K562 (cell line): Measurements from ENCODE around the gene WDR44. TPM values are rescaled to one million over a fixed set of nuclear protein-coding genes. Genes with fewer than 3 reads are reported as not detected.

ENCODE experiments used
- MGA ChIP-seq: fragments of 450-650 bp; IDR thresholded peaks from 2 replicates; pipeline ENCODE4 v1.6.1; 2016; ENCODE audit warnings: mild to moderate bottlenecking, moderate library complexity
- polyA plus RNA-seq, 8 experiments: library from polyadenylated mRNA; depleted of rRNA in 4 of 8; stranded (reverse) in 5 of 8; unstranded in 3 of 8; fragments of >200 nt; fragmentation: Nextera tagmentation in 2 of 8; fragmentation: Illumina TruSeq in 1 of 8; extraction: Ambion mirVana in 2 of 8; extraction: Trizol in 1 of 8; gene quantifications; 2 replicates each; pipeline versions ENCODE4 v1.2.1 to v1.2.3, GENCODE V29; 2011 to 2014; ENCODE audit warnings: inconsistent platforms in 1 of 8, missing spikeins in 1 of 8
- total RNA-seq, 7 experiments: library from RNA; depleted of rRNA in 6 of 7; stranded (reverse); fragments of >200 nt in 6 of 7; fragmentation: Illumina TruSeq in 2 of 7; extraction: Trizol in 2 of 7; gene quantifications; 2 replicates each; pipeline versions ENCODE4 v1.2.1 to v1.2.3, GENCODE V29; 2011 to 2021; ENCODE audit warnings: low replicate concordance in 1 of 7

Gene WDR44
- total and polyA plus RNA-seq, 9 of the 15 experiments (the other 6 are each of a cell fraction or from before 2014, with no cell fraction given), result 5.6 to 20.0 (median 14.6) TPM

- no peak for TF ChIP-seq MGA
Measured at GRCh38 chrX:118315529-118315928, 30.4 kb upstream of the WDR44 start (continued).
